Measurements from ENCODE around the gene KRTDAP.

KRTDAP gene

GRCh38 chr19:35458731-35459391 lies 31.4 kb downstream of the KRTDAP start:
- TF ChIP-seq CTCF (conservative IDR thresholded peaks at IDR 0.05; ENCODE audit: low read depth, low read length) = no peak
- Histone ChIP-seq H3K4me2 (no peak overlapping the region), H3K9ac (no peak overlapping the region), H3K79me2 (ENCODE audit: insufficient read depth, low read depth) (no peaks in the 10 kb centered on the region), H4K20me1 (ENCODE audit: insufficient read depth) (no peaks in the 10 kb centered on the region), H3K27me3 (ENCODE audit: insufficient read depth, low read depth) (peaks cover 27% of the 10 kb centered on the region; the same call in 1 of the 2 replicates), H2AFZ (ENCODE audit: low read depth) (no peak overlapping the region), H3K4me1 (ENCODE audit: low read depth, poor library complexity, severe bottlenecking) (no peaks in the 10 kb centered on the region), H3K36me3 (ENCODE audit: insufficient read depth) (no peaks in the 10 kb centered on the region), H3K27ac (no peak overlapping the region), H3K4me3 (IDR thresholded peaks at IDR 0.05; ENCODE audit: insufficient read depth, low read depth, low read length) (no peak overlapping the region)

GRCh38 chr19:35458192-35458591 lies 32.1 kb downstream of the KRTDAP start:
- no peak overlapping the region for H3K4me2 ChIP-seq
- TF ChIP-seq CTCF (conservative IDR thresholded peaks at IDR 0.05; ENCODE audit: low read depth, low read length) = no peak
- H3K79me2 ChIP-seq (ENCODE audit: insufficient read depth, low read depth) = no peaks in the 10 kb centered on the region
- peaks cover 26% of the 10 kb centered on the region; the same call in 1 of the 2 replicates for H3K27me3 ChIP-seq (ENCODE audit: insufficient read depth, low read depth)
- H2AFZ ChIP-seq (ENCODE audit: low read depth) = no peak overlapping the region
- H3K27ac ChIP-seq = no peak overlapping the region
- H3K36me3 ChIP-seq (ENCODE audit: insufficient read depth) = no peaks in the 10 kb centered on the region
- no peaks in the 10 kb centered on the region for H3K4me1 ChIP-seq (ENCODE audit: low read depth, poor library complexity, severe bottlenecking)
- no peaks in the 10 kb centered on the region for H4K20me1 ChIP-seq (ENCODE audit: insufficient read depth)
- H3K9ac ChIP-seq = no peak overlapping the region
- no peak overlapping the region for H3K4me3 ChIP-seq (IDR thresholded peaks at IDR 0.05; ENCODE audit: insufficient read depth, low read depth, low read length)

GRCh38 chr19:35457173-35457572 lies 33.1 kb downstream of the KRTDAP start:
- Histone ChIP-seq H3K4me1 (ENCODE audit: low read depth, poor library complexity, severe bottlenecking) (no peaks in the 10 kb centered on the region), H4K20me1 (ENCODE audit: insufficient read depth) (no peaks in the 10 kb centered on the region), H3K79me2 (ENCODE audit: insufficient read depth, low read depth) (no peaks in the 10 kb centered on the region), H3K4me3 (IDR thresholded peaks at IDR 0.05; ENCODE audit: insufficient read depth, low read depth, low read length) (no peak overlapping the region), H2AFZ (ENCODE audit: low read depth) (no peak overlapping the region), H3K27ac (no peak overlapping the region), H3K27me3 (ENCODE audit: insufficient read depth, low read depth) (peaks cover 28% of the 10 kb centered on the region; the same call in 1 of the 2 replicates), H3K4me2 (no peak overlapping the region), H3K36me3 (ENCODE audit: insufficient read depth) (no peaks in the 10 kb centered on the region), H3K9ac (no peak overlapping the region)
- TF ChIP-seq CTCF (conservative IDR thresholded peaks at IDR 0.05; ENCODE audit: low read depth, low read length) = no peak

- no peak for TF ChIP-seq CTCF (conservative IDR thresholded peaks at IDR 0.05; ENCODE audit: low read depth, low read length)
- Histone ChIP-seq H3K4me1 (ENCODE audit: low read depth, poor library complexity, severe bottlenecking) (no peaks in the 10 kb centered on the region), H3K79me2 (ENCODE audit: insufficient read depth, low read depth) (no peaks in the 10 kb centered on the region), H3K36me3 (ENCODE audit: insufficient read depth) (no peaks in the 10 kb centered on the region), H3K9ac (no peak overlapping the region), H4K20me1 (ENCODE audit: insufficient read depth) (no peaks in the 10 kb centered on the region), H2AFZ (ENCODE audit: low read depth) (no peak overlapping the region), H3K4me3 (IDR thresholded peaks at IDR 0.05; ENCODE audit: insufficient read depth, low read depth, low read length) (no peak overlapping the region), H3K27me3 (ENCODE audit: insufficient read depth, low read depth) (peaks cover 38% of the 10 kb centered on the region), H3K4me2 (no peak overlapping the region), H3K27ac (no peak overlapping the region)
These were observed 34.6 kb downstream of the KRTDAP start for GRCh38 chr19:35455616-35456201.
